SU-DHL-6 (cell line): ENCODE measurements around the gene CLCN6.

Experiments used
- CTCF ChIP-seq: fragments of 200-600 bp; sonication (generic); IDR thresholded peaks from one replicate; pipeline ENCODE4 v1.5.1; 2017; ENCODE audit warnings: antibody characterized with exemption, mild to moderate bottlenecking, low read length, moderate library complexity; ENCODE audit not compliant: insufficient read depth, poor library complexity, severe bottlenecking
- EZH2phosphoT487 ChIP-seq: fragments of 200-600 bp; sonication (generic), shearing (Covaris generic); conservative IDR thresholded peaks from 2 replicates; pipeline ENCODE4 v1.6.1; 2018; ENCODE audit warnings: mild to moderate bottlenecking, antibody characterized with exemption, low read length, moderate library complexity, mixed read lengths

GRCh38 chr1:11836955-11837766 lies 31.2 kb downstream of the CLCN6 start:
- TF ChIP-seq CTCF (no peak), EZH2phosphoT487 (no peak)
